ENCODE results near the gene SKI.

The SKI gene

GRCh38 chr1:2298685-2299084 lies 70.6 kb downstream of the SKI start:
- no peak for DNase-seq

GRCh38 chr1:2299131-2299627 lies 71.1 kb downstream of the SKI start:
- DNase-seq, result no peak

- DNase-seq, result peak; percentile 79
These were observed 72.1 kb downstream of the SKI start for GRCh38 chr1:2300004-2300771.

- DNase-seq, result peak; percentile 93
These were observed 72.9 kb downstream of the SKI start for GRCh38 chr1:2300851-2301606.

- DNase-seq, result no peak
These were observed 73.6 kb downstream of the SKI start for GRCh38 chr1:2301607-2302291.

GRCh38 chr1:2302292-2302925 lies 74.3 kb downstream of the SKI start:
- no peak for DNase-seq

GRCh38 chr1:2303016-2303775 lies 75.1 kb downstream of the SKI start:
- DNase-seq, result no peak

- no peak for DNase-seq
These were observed 75.7 kb downstream of the SKI start for GRCh38 chr1:2303781-2304180.

- no peak for DNase-seq
These were observed 76.2 kb downstream of the SKI start for GRCh38 chr1:2304282-2304681.

GRCh38 chr1:2304921-2305681 lies 77.0 kb downstream of the SKI start:
- DNase-seq, result no peak

- no peak for DNase-seq
These were observed 78.2 kb downstream of the SKI start for GRCh38 chr1:2306151-2306978.

GRCh38 chr1:2307064-2307605 lies 79.0 kb downstream of the SKI start:
- DNase-seq, result no peak

GRCh38 chr1:2307972-2308371 lies 79.9 kb downstream of the SKI start:
- DNase-seq, result no peak

GRCh38 chr1:2308844-2309243 lies 80.7 kb downstream of the SKI start:
- DNase-seq, result no peak

- DNase-seq, result no peak
These were observed 82.4 kb downstream of the SKI start for GRCh38 chr1:2310332-2311183.

GRCh38 chr1:2311184-2312032 lies 83.3 kb downstream of the SKI start:
- DNase-seq, result peak; percentile 75

- DNase-seq, result no peak
These were observed 84.0 kb downstream of the SKI start for GRCh38 chr1:2312160-2312514.

Data from activated T-cell treated with anti-CD3 and anti-CD28 coated beads, Interleukin-2, amount 50 U/mL, for 1 hour (primary cell).